Vagina (tissue), 2 donors: Measurements from ENCODE around the gene GOSR2. TPM values are rescaled to one million over a fixed set of nuclear protein-coding genes. Genes with fewer than 3 reads are reported as not detected.

Experiments
- DNase-seq, 2 donors: peaks; one replicate each; pipeline ENCODE4 v3.0.0-alpha.2; 2017; ENCODE audit errors: extremely low spot score in 2 of 2
- H3K27ac ChIP-seq: fragments of 200-600 bp; sonication (generic); one replicate; pipeline ENCODE4 v1.5.1; 2019
- H3K27me3 ChIP-seq: fragments of 200-600 bp; sonication (generic); one replicate; pipeline ENCODE4 v1.5.1; 2019
- H3K36me3 ChIP-seq, 2 donors: fragments of 200-600 bp; sonication (generic); one replicate each; pipeline ENCODE4 v1.5.1; 2017 to 2019
- H3K4me1 ChIP-seq: fragments of 200-600 bp; sonication (generic); one replicate; pipeline ENCODE4 v1.5.1; 2019
- H3K4me3 ChIP-seq, 2 donors: fragments of 200-600 bp; sonication (generic); 1 replicate in 1 of 2; 2 replicates in 1 of 2; pipeline ENCODE4 v1.5.1; 2016 to 2019
- H3K9me3 ChIP-seq: fragments of 200-600 bp; sonication (generic); one replicate; pipeline ENCODE4 v1.5.1; 2019
- POLR2A ChIP-seq, 2 donors: fragments of 450-650 bp; IDR thresholded peaks; one replicate each; pipeline ENCODE4 v1.6.1; 2017; ENCODE audit warnings: antibody characterized with exemption in 2 of 2, mild to moderate bottlenecking in 2 of 2, moderate library complexity in 2 of 2
- POLR2AphosphoS5 ChIP-seq, 2 donors: sonication (generic); formaldehyde crosslinking; IDR thresholded peaks; one replicate each; pipeline ENCODE4 v1.9.0; 2017; ENCODE audit warnings: antibody characterized with exemption in 2 of 2, mild to moderate bottlenecking in 2 of 2, low read depth in 1 of 2; ENCODE audit not compliant: insufficient read depth in 1 of 2
- intact Hi-C: fragments of 100-400 bp; cut with DNase I; formaldehyde crosslinking; loops from one replicate; pipeline ENCODE4 v1.15.1; 2023
- total RNA-seq: library from RNA; depleted of rRNA; stranded (reverse); fragments of >200 nt; gene quantifications from one replicate; pipeline ENCODE4 v1.2.3, GENCODE V29; 2016
- TF ChIP-seq, protein P1 (sequence below), 3 experiments: fragments of 450-650 bp in 2 of 3; fragments of 200-600 bp in 1 of 3; sonication (generic) in 1 of 3; IDR thresholded peaks; one replicate each; pipeline ENCODE4 v1.5.1; 2017 to 2019; ENCODE audit warnings: antibody characterized with exemption in 3 of 3, mild to moderate bottlenecking in 2 of 3, moderate library complexity in 2 of 3

GOSR2 gene
- total RNA-seq, 1 donor from 2014 or later, result 48.1 TPM

DNA sequence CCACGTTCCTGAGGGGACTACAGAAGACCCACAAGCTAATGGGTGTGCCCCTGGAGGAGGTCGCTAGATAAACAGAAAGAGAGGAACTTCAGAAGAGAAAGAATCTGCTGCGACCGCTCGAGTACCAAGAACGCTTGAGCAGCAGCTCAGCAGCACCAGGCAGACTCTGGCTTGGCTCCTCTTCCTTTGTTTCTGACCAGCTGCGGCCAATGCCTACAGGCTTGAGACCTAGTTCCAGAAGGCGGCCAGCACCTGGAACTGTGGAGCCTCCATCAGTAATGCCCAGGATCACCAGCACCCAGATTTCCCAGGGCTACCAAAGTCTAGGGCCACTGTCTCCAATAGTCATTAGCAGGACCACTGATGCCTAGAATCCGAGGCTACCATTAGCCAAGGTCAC lies 26.0 kb upstream of the GOSR2 start:
- TF ChIP-seq, protein P1, sequence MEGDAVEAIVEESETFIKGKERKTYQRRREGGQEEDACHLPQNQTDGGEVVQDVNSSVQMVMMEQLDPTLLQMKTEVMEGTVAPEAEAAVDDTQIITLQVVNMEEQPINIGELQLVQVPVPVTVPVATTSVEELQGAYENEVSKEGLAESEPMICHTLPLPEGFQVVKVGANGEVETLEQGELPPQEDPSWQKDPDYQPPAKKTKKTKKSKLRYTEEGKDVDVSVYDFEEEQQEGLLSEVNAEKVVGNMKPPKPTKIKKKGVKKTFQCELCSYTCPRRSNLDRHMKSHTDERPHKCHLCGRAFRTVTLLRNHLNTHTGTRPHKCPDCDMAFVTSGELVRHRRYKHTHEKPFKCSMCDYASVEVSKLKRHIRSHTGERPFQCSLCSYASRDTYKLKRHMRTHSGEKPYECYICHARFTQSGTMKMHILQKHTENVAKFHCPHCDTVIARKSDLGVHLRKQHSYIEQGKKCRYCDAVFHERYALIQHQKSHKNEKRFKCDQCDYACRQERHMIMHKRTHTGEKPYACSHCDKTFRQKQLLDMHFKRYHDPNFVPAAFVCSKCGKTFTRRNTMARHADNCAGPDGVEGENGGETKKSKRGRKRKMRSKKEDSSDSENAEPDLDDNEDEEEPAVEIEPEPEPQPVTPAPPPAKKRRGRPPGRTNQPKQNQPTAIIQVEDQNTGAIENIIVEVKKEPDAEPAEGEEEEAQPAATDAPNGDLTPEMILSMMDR (IDR thresholded peaks at IDR 0.05), result no peak
- TF ChIP-seq POLR2AphosphoS5 (IDR thresholded peaks at IDR 0.05; ENCODE audit: insufficient read depth in 1 of 2, low read depth in 1 of 2) (no peak), POLR2A (IDR thresholded peaks at IDR 0.05) (no peak)
- Histone ChIP-seq H3K4me1 (no peaks in the 10 kb centered on the region), H3K9me3 (no peaks in the 10 kb centered on the region), H3K27ac (no peak overlapping the region), H3K36me3 (no peaks in the 10 kb centered on the region), H3K4me3 (no peak overlapping the region), H3K27me3 (no peaks in the 10 kb centered on the region)
- no peak for DNase-seq
- intact Hi-C loops, result no loop called here

DNA sequence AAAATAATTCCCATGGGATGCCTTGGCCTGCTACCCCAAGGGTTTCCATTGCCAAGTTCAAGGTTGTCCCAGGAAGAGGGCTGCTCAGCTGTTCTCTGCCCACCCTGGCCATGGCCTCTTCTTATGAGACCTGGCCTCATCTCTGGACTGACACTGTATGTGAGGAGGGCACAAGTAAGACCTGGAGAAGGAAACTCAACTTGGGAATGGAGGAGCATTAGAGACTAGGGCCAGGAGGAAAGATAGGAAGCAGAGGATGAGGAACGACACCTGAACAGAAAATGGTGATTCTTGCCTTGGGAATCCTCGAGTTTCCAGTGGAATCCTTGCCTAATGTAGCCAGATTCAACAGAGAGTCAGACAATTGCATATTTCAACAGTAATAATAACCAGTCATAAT lies 24.6 kb upstream of the GOSR2 start:
- H3K36me3 ChIP-seq, result no peaks in the 10 kb centered on the region
- H3K27ac ChIP-seq, result no peak overlapping the region
- no peak for TF ChIP-seq POLR2A (IDR thresholded peaks at IDR 0.05)
- no peak for TF ChIP-seq POLR2AphosphoS5 (IDR thresholded peaks at IDR 0.05; ENCODE audit: insufficient read depth in 1 of 2, low read depth in 1 of 2)
- TF ChIP-seq, protein P1 (IDR thresholded peaks at IDR 0.05), result no peak
- no peak overlapping the region for H3K4me3 ChIP-seq
- H3K9me3 ChIP-seq, result no peaks in the 10 kb centered on the region
- no peaks in the 10 kb centered on the region for H3K27me3 ChIP-seq
- H3K4me1 ChIP-seq, result no peaks in the 10 kb centered on the region
- intact Hi-C loops, result no loop called here
- no peak for DNase-seq

DNA sequence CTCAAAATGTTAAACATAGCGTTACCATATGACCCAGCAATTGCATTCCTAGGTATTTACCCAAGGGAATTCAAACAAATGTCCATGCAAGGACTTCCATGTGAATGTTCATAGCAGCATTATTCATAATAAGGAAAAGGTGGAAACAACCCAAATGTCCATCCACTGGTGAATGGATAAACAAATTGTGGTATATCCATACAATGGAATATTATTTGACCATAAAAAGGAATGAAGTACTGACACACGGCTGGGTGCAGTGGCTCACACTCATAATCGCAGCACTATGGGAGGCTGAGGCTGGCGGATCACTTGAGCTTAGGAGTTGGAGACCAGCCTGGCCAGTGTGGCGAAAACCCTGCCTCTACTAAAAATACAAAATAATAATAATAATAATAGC lies 24.1 kb upstream of the GOSR2 start:
- TF ChIP-seq POLR2AphosphoS5 (IDR thresholded peaks at IDR 0.05; ENCODE audit: insufficient read depth in 1 of 2, low read depth in 1 of 2), result no peak
- no peak for TF ChIP-seq POLR2A (IDR thresholded peaks at IDR 0.05)
- TF ChIP-seq, protein P1 (IDR thresholded peaks at IDR 0.05), result no peak
- Histone ChIP-seq H3K27me3 (no peaks in the 10 kb centered on the region), H3K4me3 (no peak overlapping the region), H3K27ac (no peak overlapping the region), H3K4me1 (no peaks in the 10 kb centered on the region), H3K36me3 (no peaks in the 10 kb centered on the region), H3K9me3 (no peaks in the 10 kb centered on the region)
- intact Hi-C loops, result no loop called here
- no peak for DNase-seq

DNA sequence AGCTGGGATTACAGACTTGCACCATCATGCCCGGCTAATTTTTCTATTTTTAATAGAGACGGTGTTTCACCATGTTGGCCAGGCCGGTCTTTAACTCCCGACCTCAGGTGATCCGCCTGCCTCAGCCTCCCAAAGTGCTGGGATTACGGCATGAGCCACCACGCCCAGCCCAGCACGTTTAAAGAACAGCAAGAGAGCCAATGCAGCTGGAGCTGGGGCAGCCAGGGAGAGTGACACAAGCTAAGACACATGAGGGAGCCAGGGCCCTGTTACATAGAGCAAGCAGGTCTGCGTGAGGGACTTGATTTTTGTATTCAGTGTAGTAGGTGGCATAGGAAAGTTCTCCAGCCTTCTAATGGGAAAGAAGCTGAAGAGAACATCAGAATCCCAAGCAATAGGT lies 21.7 kb upstream of the GOSR2 start:
- H3K36me3 ChIP-seq, result no peaks in the 10 kb centered on the region
- no peak overlapping the region for H3K27ac ChIP-seq
- H3K4me1 ChIP-seq, result no peaks in the 10 kb centered on the region
- H3K27me3 ChIP-seq, result no peaks in the 10 kb centered on the region
- no peaks in the 10 kb centered on the region for H3K9me3 ChIP-seq
- H3K4me3 ChIP-seq, result no peak overlapping the region
- TF ChIP-seq, protein P1 (IDR thresholded peaks at IDR 0.05), result no peak
- TF ChIP-seq POLR2AphosphoS5 (IDR thresholded peaks at IDR 0.05; ENCODE audit: insufficient read depth in 1 of 2, low read depth in 1 of 2) (no peak), POLR2A (IDR thresholded peaks at IDR 0.05) (no peak)
- intact Hi-C loops, result no loop called here
- DNase-seq, result no peak

DNA sequence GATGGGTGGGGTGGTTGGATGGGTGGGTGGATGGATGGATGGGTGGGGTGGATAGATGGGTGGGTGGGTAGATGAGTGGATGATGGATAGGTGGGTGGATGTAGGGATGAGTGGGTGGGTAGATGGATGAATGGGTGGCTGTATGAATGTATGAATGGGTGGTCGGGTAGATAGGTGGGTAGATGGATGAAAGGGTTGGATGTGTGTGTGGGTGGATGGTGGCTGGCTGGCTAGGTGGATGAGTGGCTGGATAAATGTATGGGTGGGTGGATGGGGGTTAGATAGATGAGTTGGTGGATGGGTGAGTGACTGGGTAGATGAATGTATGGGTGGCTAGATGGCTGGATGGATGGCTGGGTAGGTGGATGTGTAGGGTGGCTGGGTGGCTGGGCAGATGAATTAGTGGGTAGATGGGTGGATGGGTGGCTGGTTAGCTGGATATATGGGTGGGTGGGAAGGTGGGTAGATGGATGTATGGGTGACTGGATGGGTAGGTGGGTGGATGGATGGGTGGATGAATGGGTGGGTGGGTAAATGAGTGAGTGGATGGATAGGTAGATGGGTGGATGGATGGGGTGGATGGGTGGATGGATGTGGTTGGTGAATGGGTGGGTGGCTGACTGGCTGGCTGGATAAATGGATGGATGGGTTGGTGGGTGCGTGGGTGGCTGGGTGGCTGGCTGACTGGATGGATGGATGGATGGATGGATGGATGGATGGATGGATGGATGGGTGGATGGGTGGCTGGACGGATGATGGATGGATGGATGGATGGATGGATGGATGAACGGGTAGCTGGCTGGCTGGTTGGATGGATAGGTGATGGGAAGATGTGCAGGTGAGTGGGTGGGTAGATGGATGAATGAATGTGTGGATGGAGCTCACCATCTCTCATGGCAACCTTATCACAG lies 18.9 kb upstream of the GOSR2 start:
- Histone ChIP-seq H3K4me3 (no peak overlapping the region), H3K27me3 (no peaks in the 10 kb centered on the region), H3K27ac (no peak overlapping the region), H3K9me3 (no peaks in the 10 kb centered on the region), H3K4me1 (no peaks in the 10 kb centered on the region), H3K36me3 (no peaks in the 10 kb centered on the region)
- intact Hi-C loops, result no loop called here
- TF ChIP-seq POLR2AphosphoS5 (IDR thresholded peaks at IDR 0.05; ENCODE audit: insufficient read depth in 1 of 2, low read depth in 1 of 2), result no peak
- no peak for TF ChIP-seq POLR2A (IDR thresholded peaks at IDR 0.05)
- TF ChIP-seq, protein P1 (IDR thresholded peaks at IDR 0.05), result no peak
- DNase-seq, result no peak
